CD4-positive, CD25-positive, alpha-beta regulatory T cell (primary cell): Measurements from ENCODE around the gene XKR3. TPM values are rescaled to one million over a fixed set of nuclear protein-coding genes. Genes with fewer than 3 reads are reported as not detected.

Experiments
- ATAC-seq, 2 donors: fragments of 150-1000 bp; cut with Tn5 transposase; one replicate each; pipeline ENCODE4 v1.10.0; 2021; ENCODE audit warnings: low read depth in 2 of 2, moderate number of reproducible peaks in 2 of 2, moderate library complexity in 1 of 2
- DNase-seq, 3 donors: peaks; one replicate each; pipeline versions ENCODE4 v3.0.0 to v3.0.0-alpha.2; 2012 to 2022; ENCODE audit warnings: mixed read lengths in 1 of 3
- H3K27ac ChIP-seq: one replicate; pipeline ENCODE4 v1.7.0; 2013; ENCODE audit warnings: mild to moderate bottlenecking, low read length; ENCODE audit not compliant: insufficient read depth, poor library complexity, severe bottlenecking
- H3K27me3 ChIP-seq: one replicate; pipeline ENCODE4 v1.7.0; 2013; ENCODE audit warnings: low read length; ENCODE audit not compliant: control insufficient read depth, insufficient read depth
- H3K36me3 ChIP-seq: one replicate; pipeline ENCODE4 v1.7.0; 2013; ENCODE audit warnings: mild to moderate bottlenecking, low read length, moderate library complexity; ENCODE audit not compliant: control insufficient read depth, insufficient read depth
- H3K4me1 ChIP-seq: 2 replicates; pipeline ENCODE4 v1.7.0; 2013; ENCODE audit warnings: mild to moderate bottlenecking, low read length; ENCODE audit not compliant: insufficient read depth, control insufficient read depth, poor library complexity, severe bottlenecking
- H3K4me3 ChIP-seq: one replicate; pipeline ENCODE4 v1.7.0; 2013; ENCODE audit warnings: low read depth, mild to moderate bottlenecking, low read length, moderate library complexity
- H3K9me3 ChIP-seq, 2 experiments: 1 replicate in 1 of 2; 2 replicates in 1 of 2; pipeline ENCODE4 v1.7.0; 2013; ENCODE audit warnings: low read length in 2 of 2, mild to moderate bottlenecking in 1 of 2, moderate library complexity in 1 of 2; ENCODE audit not compliant: control insufficient read depth in 2 of 2
- H3K27ac Mint-ChIP-seq, 3 donors: one replicate each; pipeline ENCODE4 v1.8.0; 2020 to 2022; ENCODE audit warnings: mild to moderate bottlenecking in 3 of 3, mixed read lengths in 3 of 3, moderate library complexity in 2 of 3
- H3K27me3 Mint-ChIP-seq: one replicate; pipeline ENCODE4 v1.8.0; 2022; ENCODE audit warnings: mild to moderate bottlenecking, mixed read lengths
- H3K36me3 Mint-ChIP-seq: one replicate; pipeline ENCODE4 v1.8.0; 2020; ENCODE audit warnings: mixed read lengths
- H3K4me1 Mint-ChIP-seq, 4 donors: one replicate each; pipeline ENCODE4 v1.8.0; 2020 to 2022; ENCODE audit warnings: mixed read lengths in 4 of 4, mild to moderate bottlenecking in 1 of 4
- H3K4me3 Mint-ChIP-seq, 4 donors: one replicate each; pipeline ENCODE4 v1.8.0; 2020 to 2022; ENCODE audit warnings: mild to moderate bottlenecking in 4 of 4, mixed read lengths in 4 of 4, moderate library complexity in 3 of 4
- H3K9me3 Mint-ChIP-seq, 7 donors: one replicate each; pipeline ENCODE4 v1.8.0; 2020 to 2022; ENCODE audit warnings: mixed read lengths in 7 of 7, mild to moderate bottlenecking in 3 of 7, moderate library complexity in 2 of 7
- polyA plus RNA-seq, 4 donors: library from polyadenylated mRNA; unstranded; fragments of 300-500 nt; fragmentation: Illumina TruSeq; gene quantifications; one replicate each; pipeline ENCODE4 v1.2.3, GENCODE V29; 2021
- total RNA-seq: library from RNA; stranded (reverse); gene quantifications from one replicate; pipeline ENCODE4 v1.2.3, GENCODE V29; 2022

The XKR3 gene
- total and polyA plus RNA-seq, 5 donors from 2014 or later, result not detected

- Mint-ChIP-seq H3K9me3 (peaks cover 0 to 4% (median 2%) of the 10 kb centered on the region in 7 donors), H3K4me3 (no peak overlapping the region), H3K27ac (no peak overlapping the region), H3K27me3 (no peaks in the 10 kb centered on the region), H3K36me3 (no peaks in the 10 kb centered on the region), H3K4me1 (no peaks in the 10 kb centered on the region)
- Histone ChIP-seq H3K9me3 (peaks cover 0 to 5% of the 10 kb centered on the region in 2 experiments), H3K27me3 (no peaks in the 10 kb centered on the region), H3K27ac (no peak overlapping the region), H3K4me1 (no peaks in the 10 kb centered on the region), H3K36me3 (no peaks in the 10 kb centered on the region), H3K4me3 (no peak overlapping the region)
- no peak for DNase-seq
- ATAC-seq, result no peak
Measured at GRCh38 chr22:16845881-16846280, 20.7 kb upstream of the XKR3 start.

GRCh38 chr22:16845465-16845864 lies 20.3 kb upstream of the XKR3 start:
- H3K27ac Mint-ChIP-seq, result no peak overlapping the region
- H3K9me3 Mint-ChIP-seq, result peaks cover 0 to 4% (median 2%) of the 10 kb centered on the region in 7 donors
- H3K4me3 ChIP-seq, result no peak overlapping the region
- no peaks in the 10 kb centered on the region for H3K36me3 ChIP-seq
- H3K36me3 Mint-ChIP-seq, result no peaks in the 10 kb centered on the region
- H3K4me1 ChIP-seq, result no peaks in the 10 kb centered on the region
- H3K9me3 ChIP-seq, result peaks cover 0 to 5% of the 10 kb centered on the region in 2 experiments
- H3K4me1 Mint-ChIP-seq, result no peaks in the 10 kb centered on the region
- H3K27me3 Mint-ChIP-seq, result no peaks in the 10 kb centered on the region
- ATAC-seq (no peak), DNase-seq (no peak)
- no peaks in the 10 kb centered on the region for H3K27me3 ChIP-seq
- no peak overlapping the region for H3K4me3 Mint-ChIP-seq
- no peak overlapping the region for H3K27ac ChIP-seq

- H3K9me3 ChIP-seq, result peaks cover 0 to 5% of the 10 kb centered on the region in 2 experiments
- no peak overlapping the region for H3K4me3 ChIP-seq
- no peaks in the 10 kb centered on the region for H3K4me1 Mint-ChIP-seq
- no peaks in the 10 kb centered on the region for H3K36me3 ChIP-seq
- no peaks in the 10 kb centered on the region for H3K4me1 ChIP-seq
- DNase-seq, result no peak
- ATAC-seq, result no peak
- no peak overlapping the region for H3K27ac ChIP-seq
- no peaks in the 10 kb centered on the region for H3K27me3 ChIP-seq
- no peaks in the 10 kb centered on the region for H3K27me3 Mint-ChIP-seq
- H3K36me3 Mint-ChIP-seq, result no peaks in the 10 kb centered on the region
- H3K4me3 Mint-ChIP-seq, result no peak overlapping the region
- peaks cover 0 to 4% (median 2%) of the 10 kb centered on the region in 7 donors for H3K9me3 Mint-ChIP-seq
- H3K27ac Mint-ChIP-seq, result no peak overlapping the region
Measured at GRCh38 chr22:16844529-16844928, 19.3 kb upstream of the XKR3 start.

- Histone ChIP-seq H3K27ac (no peak overlapping the region), H3K36me3 (no peaks in the 10 kb centered on the region), H3K27me3 (no peaks in the 10 kb centered on the region), H3K9me3 (no peaks in the 10 kb centered on the region), H3K4me3 (no peak overlapping the region), H3K4me1 (no peaks in the 10 kb centered on the region)
- Mint-ChIP-seq H3K27me3 (no peaks in the 10 kb centered on the region), H3K4me1 (no peaks in the 10 kb centered on the region), H3K27ac (no peak overlapping the region), H3K36me3 (no peaks in the 10 kb centered on the region), H3K4me3 (no peak overlapping the region), H3K9me3 (no peaks in the 10 kb centered on the region)
- DNase-seq (no peak), ATAC-seq (no peak)
Measured at GRCh38 chr22:16838073-16838472, 12.9 kb upstream of the XKR3 start.

GRCh38 chr22:16834971-16835370 lies 9.8 kb upstream of the XKR3 start:
- H3K27ac ChIP-seq, result no peak overlapping the region
- H3K4me1 ChIP-seq, result no peaks in the 10 kb centered on the region
- Mint-ChIP-seq H3K27ac (no peak overlapping the region), H3K36me3 (no peaks in the 10 kb centered on the region), H3K27me3 (no peaks in the 10 kb centered on the region), H3K9me3 (no peaks in the 10 kb centered on the region), H3K4me3 (no peak overlapping the region), H3K4me1 (peaks cover 0 to 2% (median 0%) of the 10 kb centered on the region in 4 donors)
- ATAC-seq, result no peak
- H3K9me3 ChIP-seq, result no peaks in the 10 kb centered on the region
- no peaks in the 10 kb centered on the region for H3K27me3 ChIP-seq
- H3K4me3 ChIP-seq, result no peak overlapping the region
- no peak for DNase-seq
- H3K36me3 ChIP-seq, result no peaks in the 10 kb centered on the region

- Histone ChIP-seq H3K4me3 (no peak overlapping the region), H3K36me3 (no peaks in the 10 kb centered on the region), H3K9me3 (no peaks in the 10 kb centered on the region), H3K27me3 (no peaks in the 10 kb centered on the region), H3K27ac (no peak overlapping the region), H3K4me1 (no peaks in the 10 kb centered on the region)
- DNase-seq, result no peak
- Mint-ChIP-seq H3K36me3 (no peaks in the 10 kb centered on the region), H3K9me3 (no peaks in the 10 kb centered on the region), H3K4me3 (no peak overlapping the region), H3K27ac (no peak overlapping the region), H3K4me1 (peaks cover 0 to 2% (median 0%) of the 10 kb centered on the region in 4 donors), H3K27me3 (no peaks in the 10 kb centered on the region)
- ATAC-seq, result no peak
Measured at GRCh38 chr22:16831257-16831656, 6.0 kb upstream of the XKR3 start.

GRCh38 chr22:16829985-16830384 lies 4.8 kb upstream of the XKR3 start:
- Mint-ChIP-seq H3K4me1 (peaks cover 0 to 9% (median 3%) of the 10 kb centered on the region in 4 donors), H3K27me3 (no peaks in the 10 kb centered on the region), H3K27ac (no peak overlapping the region), H3K4me3 (no peak overlapping the region), H3K36me3 (no peaks in the 10 kb centered on the region), H3K9me3 (no peaks in the 10 kb centered on the region)
- no peak for ATAC-seq
- Histone ChIP-seq H3K4me1 (no peaks in the 10 kb centered on the region), H3K27ac (no peak overlapping the region), H3K36me3 (no peaks in the 10 kb centered on the region), H3K9me3 (no peaks in the 10 kb centered on the region), H3K4me3 (no peak overlapping the region), H3K27me3 (no peaks in the 10 kb centered on the region)
- DNase-seq, result no peak

GRCh38 chr22:16828876-16829275 lies 3.7 kb upstream of the XKR3 start:
- H3K36me3 Mint-ChIP-seq, result no peaks in the 10 kb centered on the region
- H3K9me3 ChIP-seq, result no peaks in the 10 kb centered on the region
- peaks cover 0 to 1% (median 0%) of the 10 kb centered on the region in 7 donors for H3K9me3 Mint-ChIP-seq
- no peak for DNase-seq
- peak overlapping the region in 1 of 3 donors; percentile 2 for H3K27ac Mint-ChIP-seq
- no peaks in the 10 kb centered on the region for H3K27me3 ChIP-seq
- peaks cover 0 to 20% (median 3%) of the 10 kb centered on the region in 4 donors for H3K4me1 Mint-ChIP-seq
- no peak overlapping the region for H3K4me3 Mint-ChIP-seq
- H3K4me1 ChIP-seq, result no peaks in the 10 kb centered on the region
- H3K27ac ChIP-seq, result no peak overlapping the region
- H3K4me3 ChIP-seq, result no peak overlapping the region
- H3K36me3 ChIP-seq, result no peaks in the 10 kb centered on the region
- H3K27me3 Mint-ChIP-seq, result no peaks in the 10 kb centered on the region
- no peak for ATAC-seq
